ENCODE measurements around the gene SOCS6. TPM values are rescaled to one million over a fixed set of nuclear protein-coding genes. Genes with fewer than 3 reads are reported as not detected.

The SOCS6 gene
- polyA plus RNA-seq, 1 of the 3 experiments (the other 2 are of a cell fraction): 12.1 TPM

- H3K4me3 ChIP-seq (ENCODE audit: low read depth in 2 of 2, low read length in 1 of 2): peak overlapping the region; percentile 32 to 54
- peaks cover 0 to 14% of the 10 kb centered on the region in 2 experiments for H3K36me3 ChIP-seq (replicated peaks in 1 of 2; ENCODE audit: control insufficient read depth in 1 of 2, insufficient read depth in 2 of 2, low read length in 1 of 2)
- 36% methylated on average over 9 of the region's 10 CpGs for WGBS (ENCODE audit: low lambda C conversion rate)
- H3K79me2 ChIP-seq (ENCODE audit: insufficient read depth): peaks cover 100% of the 10 kb centered on the region
- no peaks in the 10 kb centered on the region for H3K9me2 ChIP-seq
- no peaks in the 10 kb centered on the region for H3K9me3 ChIP-seq
- peaks cover 25% of the 10 kb centered on the region for H3F3A ChIP-seq (replicated peaks; ENCODE audit: insufficient read depth)
- H3K4me1 ChIP-seq (ENCODE audit: control insufficient read depth in 1 of 2, insufficient read depth in 2 of 2, low read depth in 1 of 2, low read length in 1 of 2): peaks cover 11 to 47% of the 10 kb centered on the region in 2 experiments
- no peaks in the 10 kb centered on the region for H3K27me3 ChIP-seq (ENCODE audit: insufficient read depth)
- peak overlapping the region; percentile 86 for H3K4me2 ChIP-seq
- ChIA-PET POLR2A (no interaction called here), CTCF (interaction anchor here (1.3 to 1.6 kb wide), 4 partner anchors 101 to 158 kb away, joined by 3 to 6 read pairs (median 4); no protein-coding TSS in a partner anchor)
- H3K9ac ChIP-seq: peak overlapping the region; percentile 40; the same call in 1 of the 2 replicates
- no peak overlapping the region for H2AFZ ChIP-seq (ENCODE audit: low read depth)
- peaks cover 79% of the 10 kb centered on the region for H4K20me1 ChIP-seq (ENCODE audit: insufficient read depth)
- peak overlapping the region; percentile 78 to 95 for H3K27ac ChIP-seq (ENCODE audit: low read depth in 2 of 2, low read length in 1 of 2)
- peak; percentile 53 for DNase-seq
- peak; percentile 66 for TF ChIP-seq MXI1 (IDR thresholded peaks at IDR 0.05; ENCODE audit: low read depth, low read length)
- TF ChIP-seq NRF1 (IDR thresholded peaks at IDR 0.05; ENCODE audit: low read depth, low read length): no peak
- 0 out of 2 replicates have a peak, but pooled peaks have one; percentile 20 for TF ChIP-seq GATA2 (CRISPR knock-in tag; IDR thresholded peaks at IDR 0.05)
Observed at GRCh38 chr18:70296289-70296688, 7.4 kb downstream of the SOCS6 start.

DNA sequence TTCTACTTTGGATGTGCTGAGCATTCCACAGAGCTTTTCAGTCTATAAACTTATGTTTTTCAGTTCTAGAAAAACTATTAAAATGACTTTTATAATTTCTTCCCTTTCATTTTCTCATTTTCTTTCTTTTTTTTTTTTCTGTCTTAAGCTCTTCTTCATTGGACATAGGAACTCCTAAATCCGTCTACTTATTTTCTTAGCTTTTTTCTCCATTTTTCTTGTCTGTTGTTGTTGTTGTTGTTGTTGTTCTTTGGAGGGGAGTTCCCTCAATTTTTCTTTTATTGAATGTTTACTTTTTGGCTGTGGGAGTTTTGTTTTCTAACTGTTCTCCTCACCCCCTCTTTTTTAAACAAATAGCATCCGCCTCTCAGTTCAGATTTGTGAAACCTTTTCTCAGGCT is 7.9 kb downstream of the SOCS6 start:
- Histone ChIP-seq H3K27ac (ENCODE audit: low read depth in 2 of 2, low read length in 1 of 2) (peak overlapping the region; percentile 78 to 95), H3K4me3 (ENCODE audit: low read depth in 2 of 2, low read length in 1 of 2) (peak overlapping the region; percentile 32 to 54; a peak in 3 of 4 replicates)
- POLR2A ChIA-PET: no interaction called here

More for the DNA sequence above, 7.9 kb downstream of the SOCS6 start:
- H3K9me2 ChIP-seq: no peaks in the 10 kb centered on the region
- TF ChIP-seq RFX5 (IDR thresholded peaks at IDR 0.05; ENCODE audit: low read length): no peak
- no peak for TF ChIP-seq TCF12 (IDR thresholded peaks at IDR 0.05)
- no peak for TF ChIP-seq CHD2 (IDR thresholded peaks at IDR 0.05; ENCODE audit: low read length, partially characterized antibody)
- TF ChIP-seq ELF1 (IDR thresholded peaks at IDR 0.05): no peak
- TF ChIP-seq EZH2phosphoT487 (IDR thresholded peaks at IDR 0.05; ENCODE audit: borderline replicate concordance, low read depth): no peak
- no peak for TF ChIP-seq IRF3 (IDR thresholded peaks at IDR 0.05; ENCODE audit: low read depth, low read length)
- no peak for TF ChIP-seq GABPA (IDR thresholded peaks at IDR 0.05; ENCODE audit: low read depth)
- no peak for TF ChIP-seq NRF1 (IDR thresholded peaks at IDR 0.05; ENCODE audit: low read depth, low read length)
- no peak for TF ChIP-seq CTCF (IDR thresholded peaks at IDR 0.05)
- no peak for TF ChIP-seq YY1 (IDR thresholded peaks at IDR 0.05; ENCODE audit: low read depth)
- no peak for TF ChIP-seq MEF2A (IDR thresholded peaks at IDR 0.05; ENCODE audit: borderline replicate concordance, low read depth)
- no peak for TF ChIP-seq FOXM1 (IDR thresholded peaks at IDR 0.05; ENCODE audit: low read depth)
- no peak for TF ChIP-seq MXI1 (IDR thresholded peaks at IDR 0.05; ENCODE audit: low read depth, low read length)
- TF ChIP-seq USF2 (IDR thresholded peaks at IDR 0.05; ENCODE audit: borderline replicate concordance, low read depth, low read length): no peak
- no peak for TF ChIP-seq USF1 (IDR thresholded peaks at IDR 0.05; ENCODE audit: borderline replicate concordance, low read depth)
- TF ChIP-seq NFIC (IDR thresholded peaks at IDR 0.05; ENCODE audit: borderline replicate concordance): no peak
- H3K9ac ChIP-seq: peak overlapping the region; percentile 40; the same call in 1 of the 2 replicates
- CTCF ChIA-PET: interaction anchor here (1.3 to 1.5 kb wide), 3 partner anchors 101 to 155 kb away, joined by 4 to 6 read pairs (median 5); no protein-coding TSS in a partner anchor
- no peak for DNase-seq
- no peaks in the 10 kb centered on the region for H3K9me3 ChIP-seq
- 81% methylated on average over 2 of the region's 2 CpGs for WGBS (ENCODE audit: low lambda C conversion rate)
- H3K79me2 ChIP-seq (ENCODE audit: insufficient read depth): peaks cover 100% of the 10 kb centered on the region
- H3K4me2 ChIP-seq: peak overlapping the region; percentile 86
- no peaks in the 10 kb centered on the region for H3K27me3 ChIP-seq (ENCODE audit: insufficient read depth)
- peaks cover 25% of the 10 kb centered on the region for H3F3A ChIP-seq (replicated peaks; ENCODE audit: insufficient read depth)
- H3K4me1 ChIP-seq (ENCODE audit: control insufficient read depth in 1 of 2, insufficient read depth in 2 of 2, low read depth in 1 of 2, low read length in 1 of 2): peaks cover 11 to 47% of the 10 kb centered on the region in 2 experiments
- H3K36me3 ChIP-seq (replicated peaks in 1 of 2; ENCODE audit: control insufficient read depth in 1 of 2, insufficient read depth in 2 of 2, low read length in 1 of 2): peaks cover 0 to 13% of the 10 kb centered on the region in 2 experiments
- H2AFZ ChIP-seq (ENCODE audit: low read depth): no peak overlapping the region
- H4K20me1 ChIP-seq (ENCODE audit: insufficient read depth): peaks cover 82% of the 10 kb centered on the region
